GM12891 (cell line): ENCODE data around the gene PPP2R5E.

ENCODE experiments used
- POLR2A ChIP-seq: IDR thresholded peaks from 2 replicates; pipeline ENCODE4 v1.6.1; 2011; ENCODE audit warnings: low read depth, low read length, control low read depth
- POLR2AphosphoS5 ChIP-seq: IDR thresholded peaks from 2 replicates; pipeline ENCODE4 v1.6.1; 2011; ENCODE audit warnings: low read depth, low read length, control low read depth
- SPI1 ChIP-seq: IDR thresholded peaks from 2 replicates; pipeline ENCODE4 v1.6.1; 2011; ENCODE audit warnings: low read depth, low read length, control low read depth

GRCh38 chr14:63578300-63578699 lies 35.1 kb upstream of the PPP2R5E start:
- TF ChIP-seq POLR2A, result no peak
- TF ChIP-seq POLR2AphosphoS5, result no peak
- TF ChIP-seq SPI1, result no peak
